SK-N-SH (cell line): Measurements from ENCODE around the gene SZRD1. TPM values are rescaled to one million over a fixed set of nuclear protein-coding genes. Genes with fewer than 3 reads are reported as not detected.

Source experiments
- CTCF ChIA-PET: fragments of 300-600, 350-600 bp; formaldehyde crosslinking; extraction: SDS; loops from one replicate; lab custom pipeline; 2021; lab: Yijun Ruan, JAX
- POLR2A ChIA-PET: fragments of 350-600 bp; sonication (Branson Sonifier 250); formaldehyde crosslinking; extraction: SDS; loops from one replicate; lab custom pipeline; 2020; ENCODE audit warnings: antibody characterized with exemption, inconsistent platforms; lab: Yijun Ruan, JAX
- DNase-seq: peaks from one replicate; pipeline ENCODE4 v3.0.0; 2012
- H2AFZ ChIP-seq: fragments of 200-600 bp; sonication (generic); 2 replicates; pipeline ENCODE4 v1.8.1; 2016; ENCODE audit warnings: antibody characterized with exemption, mild to moderate bottlenecking, low read depth
- H3F3A ChIP-seq: fragments of 200-600 bp; sonication (generic); replicated peaks from 2 replicates; pipeline ENCODE3; 2016; ENCODE audit warnings: antibody characterized with exemption, mild to moderate bottlenecking; ENCODE audit not compliant: insufficient read depth
- H3K27ac ChIP-seq, 2 experiments: fragments of 200-500 bp in 1 of 2; fragments of 200-600 bp in 1 of 2; sonication (Bioruptor generic) in 1 of 2; sonication (generic), shearing (Covaris generic) in 1 of 2; 2 replicates each; pipeline versions ENCODE4 v1.5.1 to v1.6.1; 2014 to 2016; ENCODE audit warnings: low read depth in 2 of 2, inconsistent platforms in 1 of 2, low read length in 1 of 2, mild to moderate bottlenecking in 1 of 2, mixed read lengths in 1 of 2
- H3K27me3 ChIP-seq: fragments of 200-600 bp; sonication (generic), shearing (Covaris generic); 2 replicates; pipeline ENCODE4 v1.6.1; 2016; ENCODE audit warnings: mixed run types; ENCODE audit not compliant: insufficient read depth
- H3K36me3 ChIP-seq, 2 experiments: fragments of 200-500 bp in 1 of 2; fragments of 200-600 bp in 1 of 2; sonication (Bioruptor generic) in 1 of 2; sonication (generic) in 1 of 2; replicated peaks in 1 of 2; 2 replicates each; pipeline versions ENCODE3 to v1.5.1; 2014 to 2016; ENCODE audit warnings: low read length in 1 of 2, mild to moderate bottlenecking in 1 of 2; ENCODE audit not compliant: insufficient read depth in 2 of 2, control insufficient read depth in 1 of 2
- H3K4me1 ChIP-seq, 2 experiments: fragments of 200-500 bp in 1 of 2; fragments of 200-600 bp in 1 of 2; sonication (Bioruptor generic) in 1 of 2; sonication (generic), shearing (Covaris generic) in 1 of 2; 2 replicates each; pipeline versions ENCODE4 v1.5.1 to v1.6.1; 2014 to 2016; ENCODE audit warnings: low read depth in 1 of 2, low read length in 1 of 2, mixed run types in 1 of 2; ENCODE audit not compliant: insufficient read depth in 2 of 2, control insufficient read depth in 1 of 2
- H3K4me2 ChIP-seq: fragments of 200-600 bp; sonication (generic), shearing (Covaris generic); 2 replicates; pipeline ENCODE4 v1.6.1; 2017; ENCODE audit warnings: mixed run types
- H3K4me3 ChIP-seq, 2 experiments: fragments of 200-500 bp in 1 of 2; fragments of 200-600 bp in 1 of 2; sonication (Bioruptor generic) in 1 of 2; sonication (generic), shearing (Covaris generic) in 1 of 2; 2 replicates each; pipeline versions ENCODE4 v1.5.1 to v1.8.1; 2014 to 2016; ENCODE audit warnings: low read depth in 2 of 2, inconsistent platforms in 1 of 2, low read length in 1 of 2, mild to moderate bottlenecking in 1 of 2, mixed read lengths in 1 of 2, moderate library complexity in 1 of 2
- H3K79me2 ChIP-seq: fragments of 200-600 bp; sonication (generic); 2 replicates; pipeline ENCODE4 v1.8.1; 2017; ENCODE audit warnings: mild to moderate bottlenecking; ENCODE audit not compliant: insufficient read depth
- H3K9ac ChIP-seq: fragments of 200-600 bp; sonication (generic); 2 replicates; pipeline ENCODE4 v1.6.1; 2017; ENCODE audit warnings: mixed run types
- H3K9me2 ChIP-seq: fragments of 200-600 bp; sonication (generic); 2 replicates; pipeline ENCODE4 v1.6.1; 2017; ENCODE audit warnings: mixed run types
- H3K9me3 ChIP-seq: fragments of 200-600 bp; sonication (generic); 2 replicates; pipeline ENCODE4 v1.6.1; 2017; ENCODE audit warnings: mixed run types, mild to moderate bottlenecking, moderate library complexity
- H4K20me1 ChIP-seq: fragments of 200-600 bp; sonication (generic); 2 replicates; pipeline ENCODE4 v1.6.1; 2017; ENCODE audit warnings: mild to moderate bottlenecking, mixed run types; ENCODE audit not compliant: insufficient read depth
- CTCF ChIP-seq: fragments of 200-600 bp; sonication (generic); IDR thresholded peaks from 2 replicates; pipeline ENCODE4 v1.6.1; 2017; ENCODE audit warnings: antibody characterized with exemption, mild to moderate bottlenecking, moderate library complexity
- ELF1 ChIP-seq: IDR thresholded peaks from 2 replicates; pipeline ENCODE4 v1.4.0; 2012
- FOSL2 ChIP-seq: IDR thresholded peaks from 2 replicates; pipeline ENCODE4 v1.4.0; 2012; ENCODE audit warnings: low read depth, mild to moderate bottlenecking, moderate library complexity, borderline replicate concordance
- FOXJ3 ChIP-seq: sonication (generic); formaldehyde crosslinking; IDR thresholded peaks from 2 replicates; pipeline ENCODE4 v1.5.1; 2020; ENCODE audit warnings: mild to moderate bottlenecking, missing genetic modification reagents
- GABPA ChIP-seq: IDR thresholded peaks from 2 replicates; pipeline ENCODE4 v1.4.0; 2012; ENCODE audit warnings: low read depth, mild to moderate bottlenecking
- IRF3 ChIP-seq: fragments of 150-350 bp; IDR thresholded peaks from 2 replicates; pipeline ENCODE4 v1.6.1; 2016; ENCODE audit warnings: mild to moderate bottlenecking, low read depth, low read length
- JUND ChIP-seq: IDR thresholded peaks from 2 replicates; pipeline ENCODE4 v1.4.0; 2012
- MAX ChIP-seq: IDR thresholded peaks from 2 replicates; pipeline ENCODE4 v1.4.0; 2012; ENCODE audit warnings: low read depth
- MXI1 ChIP-seq: IDR thresholded peaks from 2 replicates; pipeline ENCODE4 v1.6.1; 2012; ENCODE audit warnings: mild to moderate bottlenecking, low read depth, low read length, improper control_type of control experiment
- PBX3 ChIP-seq: IDR thresholded peaks from 2 replicates; pipeline ENCODE4; 2012
- POLR2AphosphoS5 ChIP-seq: IDR thresholded peaks from 2 replicates; pipeline ENCODE4 v1.6.1; 2012; ENCODE audit warnings: low read depth, low read length
- RCOR1 ChIP-seq: fragments of 150-350 bp; IDR thresholded peaks from 2 replicates; pipeline ENCODE4 v1.6.1; 2017; ENCODE audit warnings: antibody characterized with exemption, low read length
- RXRA ChIP-seq: IDR thresholded peaks from 2 replicates; pipeline ENCODE4 v1.4.0; 2012; ENCODE audit warnings: low read depth, mild to moderate bottlenecking, borderline replicate concordance
- SIN3A ChIP-seq: IDR thresholded peaks from 2 replicates; pipeline ENCODE4 v1.6.1; 2012; ENCODE audit warnings: low read depth, mild to moderate bottlenecking, low read length, moderate library complexity, borderline replicate concordance
- SMC3 ChIP-seq: IDR thresholded peaks from 2 replicates; pipeline ENCODE4 v1.6.1; 2012; ENCODE audit warnings: low read depth, low read length, improper control_type of control experiment
- TAF1 ChIP-seq: IDR thresholded peaks from 2 replicates; pipeline ENCODE4 v1.6.1; 2012; ENCODE audit warnings: low read depth, mild to moderate bottlenecking, low read length, moderate library complexity, borderline replicate concordance
- TCF12 ChIP-seq: IDR thresholded peaks from 2 replicates; pipeline ENCODE4 v1.4.0; 2012
- TEAD4 ChIP-seq: IDR thresholded peaks from 2 replicates; pipeline ENCODE4 v1.4.0; 2012; ENCODE audit warnings: mild to moderate bottlenecking, borderline replicate concordance; ENCODE audit not compliant: insufficient read depth
- USF2 ChIP-seq: fragments of 150-350 bp; IDR thresholded peaks from 2 replicates; pipeline ENCODE4 v1.6.1; 2017; ENCODE audit warnings: antibody characterized with exemption, low read length, low read depth, borderline replicate concordance
- WGBS: methylation state at CpG from one replicate; pipeline ENCODE4 v1.1.6; 2017; ENCODE audit warnings: low lambda C conversion rate; 5-methylcytosine and 5-hydroxymethylcytosine counted together
- polyA plus RNA-seq, 3 experiments: library from polyadenylated mRNA; depleted of rRNA; stranded (reverse); fragments of >200 nt; gene quantifications; 2 replicates each; pipeline ENCODE4 v1.2.3, GENCODE V29; 2012

SZRD1 gene
- polyA plus RNA-seq, 1 of the 3 experiments (the other 2 are of a cell fraction) = 119 TPM

GRCh38 chr1:16392740-16393569, 25.9 kb downstream of the SZRD1 start:
- WGBS = 92% methylated on average over 11 of the region's 21 CpGs
- H3F3A ChIP-seq = peaks cover 2% of the 10 kb centered on the region
- no peaks in the 10 kb centered on the region for H3K9me3 ChIP-seq
- peaks cover 85% of the 10 kb centered on the region for H3K79me2 ChIP-seq
- H3K4me3 ChIP-seq = no peak overlapping the region
- peaks cover 62% of the 10 kb centered on the region for H4K20me1 ChIP-seq
- peaks cover 12 to 39% of the 10 kb centered on the region in 2 experiments for H3K36me3 ChIP-seq
- no peaks in the 10 kb centered on the region for H3K27me3 ChIP-seq
- no peak overlapping the region for H3K9ac ChIP-seq
- H3K9me2 ChIP-seq = no peaks in the 10 kb centered on the region
- no peak for TF ChIP-seq TCF12
- no peak for TF ChIP-seq CTCF
- no peak for TF ChIP-seq GABPA
- no peak for TF ChIP-seq PBX3
- TF ChIP-seq JUND = no peak
- no peak for TF ChIP-seq TEAD4
- no peak for TF ChIP-seq USF2
- no peak for TF ChIP-seq FOSL2
- no peak for TF ChIP-seq RXRA
- no peak for TF ChIP-seq POLR2AphosphoS5
- no peak for TF ChIP-seq ELF1
- TF ChIP-seq FOXJ3 (CRISPR knock-in tag) = no peak
- no peak for TF ChIP-seq SMC3
- no peak for TF ChIP-seq TAF1
- TF ChIP-seq MXI1 = no peak
- TF ChIP-seq SIN3A = no peak
- no peak for TF ChIP-seq IRF3
- no peak for TF ChIP-seq MAX
- TF ChIP-seq RCOR1 = no peak
- no peak overlapping the region for H2AFZ ChIP-seq
- DNase-seq = no peak
- H3K4me1 ChIP-seq = peaks cover 12 to 18% of the 10 kb centered on the region in 2 experiments; a peak in 3 of 4 replicates
- POLR2A ChIA-PET = interaction anchor here (1.2 kb wide), 1 partner anchor 10 kb away, joined by 3 read pairs; no protein-coding TSS in a partner anchor
- no peak overlapping the region for H3K4me2 ChIP-seq
- CTCF ChIA-PET = interaction anchor here (0.6 to 1.7 kb wide), 4 partner anchors 18 to 106 kb away, joined by 3 to 6 read pairs (median 3); no protein-coding TSS in a partner anchor
- no peak overlapping the region; a peak in 1 of 4 replicates for H3K27ac ChIP-seq
